Subcutaneous adipose tissue (tissue), 4 donors: ENCODE data around the gene MYO1A. TPM values are rescaled to one million over a fixed set of nuclear protein-coding genes. Genes with fewer than 3 reads are reported as not detected.

Source experiments
- CTCF ChIP-seq: fragments of 450-650 bp; IDR thresholded peaks from one replicate; pipeline ENCODE4 v1.5.1; 2016; ENCODE audit warnings: low read depth, mild to moderate bottlenecking, control low read depth, antibody characterized with exemption, moderate library complexity
- total RNA-seq, 4 donors: library from RNA; depleted of rRNA; stranded (reverse); fragments of >200 nt; gene quantifications; one replicate each; pipeline ENCODE4 v1.1.0, GENCODE V29; 2016

MYO1A gene
- total RNA-seq, 4 donors from 2014 or later, result 0.33 to 1.1 (median 0.51) TPM; not detected in 1

- no peak for TF ChIP-seq CTCF
Measured at GRCh38 chr12:57085999-57086492, 36.1 kb upstream of the MYO1A start.

- no peak for TF ChIP-seq CTCF
Measured at GRCh38 chr12:57080855-57081254, 30.9 kb upstream of the MYO1A start.

- TF ChIP-seq CTCF, result no peak
Measured at GRCh38 chr12:57079821-57080220, 29.9 kb upstream of the MYO1A start.

GRCh38 chr12:57078519-57079404, 28.8 kb upstream of the MYO1A start, which contains the start of gene NEMP1:
NEMP1 (minus strand) TSS chr12:57078791; CDS start chr12:57078745, 46 bp downstream.
- TF ChIP-seq CTCF, result no peak

GRCh38 chr12:57072661-57073060, 22.7 kb upstream of the MYO1A start:
- no peak for TF ChIP-seq CTCF

- no peak for TF ChIP-seq CTCF
Measured at GRCh38 chr12:57069523-57069922, 19.6 kb upstream of the MYO1A start.

GRCh38 chr12:57066245-57066644, 16.3 kb upstream of the MYO1A start:
- TF ChIP-seq CTCF, result no peak
